PFSK-1 (cell line): ENCODE data around the gene SAA4.

ENCODE experiments used
- FOXP2 ChIP-seq: optimal IDR thresholded peaks from 2 replicates; pipeline ENCODE3; 2011; ENCODE audit warnings: borderline replicate concordance, control low read depth, inconsistent platforms; ENCODE audit not compliant: insufficient read depth; ENCODE audit errors: extremely low read length, extremely low read depth
- POLR2AphosphoS5 ChIP-seq: IDR thresholded peaks from 2 replicates; pipeline ENCODE4 v1.6.1; 2012; ENCODE audit warnings: low read depth, mild to moderate bottlenecking, control low read depth, low read length, moderate library complexity
- SIN3A ChIP-seq: IDR thresholded peaks from 2 replicates; pipeline ENCODE4 v1.6.1; 2012; ENCODE audit warnings: mild to moderate bottlenecking, low read length, moderate library complexity, borderline replicate concordance; ENCODE audit not compliant: insufficient read depth
- TAF1 ChIP-seq: IDR thresholded peaks from 2 replicates; pipeline ENCODE4 v1.6.1; 2012; ENCODE audit warnings: low read length, control low read depth, borderline replicate concordance; ENCODE audit not compliant: insufficient read depth
- TF ChIP-seq, protein P1 (sequence below), 2 experiments: IDR thresholded peaks; 2 replicates each; pipeline versions ENCODE4 v1.6.1 to v1.8.0; 2011 to 2012; ENCODE audit warnings: low read depth in 2 of 2, low read length in 2 of 2, control low read depth in 1 of 2, inconsistent platforms in 1 of 2, mild to moderate bottlenecking in 1 of 2, moderate library complexity in 1 of 2; ENCODE audit not compliant: insufficient read depth in 1 of 2

SAA4 gene

DNA sequence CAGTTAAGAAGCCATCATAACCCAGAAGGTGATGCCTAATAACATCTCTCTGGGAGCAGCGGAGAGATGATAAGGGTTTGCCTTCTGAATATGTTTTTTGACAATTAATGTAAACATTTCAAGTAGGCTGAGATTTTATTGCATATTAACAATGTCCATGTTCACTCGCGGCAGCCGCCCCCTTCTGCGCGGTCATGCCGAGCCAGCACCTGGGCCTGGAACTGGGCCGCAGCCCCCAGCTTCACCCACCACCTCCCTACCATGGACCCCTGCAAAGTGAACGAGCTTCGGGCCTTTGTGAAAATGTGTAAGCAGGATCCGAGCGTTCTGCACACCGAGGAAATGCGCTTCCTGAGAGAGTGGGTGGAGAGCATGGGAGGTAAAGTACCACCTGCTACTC is 25.1 kb upstream of the SAA4 start:
- TF ChIP-seq SIN3A (no peak), TAF1 (no peak), POLR2AphosphoS5 (no peak), FOXP2 (no peak)
- TF ChIP-seq, protein P1, sequence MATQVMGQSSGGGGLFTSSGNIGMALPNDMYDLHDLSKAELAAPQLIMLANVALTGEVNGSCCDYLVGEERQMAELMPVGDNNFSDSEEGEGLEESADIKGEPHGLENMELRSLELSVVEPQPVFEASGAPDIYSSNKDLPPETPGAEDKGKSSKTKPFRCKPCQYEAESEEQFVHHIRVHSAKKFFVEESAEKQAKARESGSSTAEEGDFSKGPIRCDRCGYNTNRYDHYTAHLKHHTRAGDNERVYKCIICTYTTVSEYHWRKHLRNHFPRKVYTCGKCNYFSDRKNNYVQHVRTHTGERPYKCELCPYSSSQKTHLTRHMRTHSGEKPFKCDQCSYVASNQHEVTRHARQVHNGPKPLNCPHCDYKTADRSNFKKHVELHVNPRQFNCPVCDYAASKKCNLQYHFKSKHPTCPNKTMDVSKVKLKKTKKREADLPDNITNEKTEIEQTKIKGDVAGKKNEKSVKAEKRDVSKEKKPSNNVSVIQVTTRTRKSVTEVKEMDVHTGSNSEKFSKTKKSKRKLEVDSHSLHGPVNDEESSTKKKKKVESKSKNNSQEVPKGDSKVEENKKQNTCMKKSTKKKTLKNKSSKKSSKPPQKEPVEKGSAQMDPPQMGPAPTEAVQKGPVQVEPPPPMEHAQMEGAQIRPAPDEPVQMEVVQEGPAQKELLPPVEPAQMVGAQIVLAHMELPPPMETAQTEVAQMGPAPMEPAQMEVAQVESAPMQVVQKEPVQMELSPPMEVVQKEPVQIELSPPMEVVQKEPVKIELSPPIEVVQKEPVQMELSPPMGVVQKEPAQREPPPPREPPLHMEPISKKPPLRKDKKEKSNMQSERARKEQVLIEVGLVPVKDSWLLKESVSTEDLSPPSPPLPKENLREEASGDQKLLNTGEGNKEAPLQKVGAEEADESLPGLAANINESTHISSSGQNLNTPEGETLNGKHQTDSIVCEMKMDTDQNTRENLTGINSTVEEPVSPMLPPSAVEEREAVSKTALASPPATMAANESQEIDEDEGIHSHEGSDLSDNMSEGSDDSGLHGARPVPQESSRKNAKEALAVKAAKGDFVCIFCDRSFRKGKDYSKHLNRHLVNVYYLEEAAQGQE (IDR thresholded peaks at IDR 0.05; ENCODE audit: insufficient read depth in 1 of 2, low read depth in 2 of 2, low read length in 2 of 2) = no peak

DNA sequence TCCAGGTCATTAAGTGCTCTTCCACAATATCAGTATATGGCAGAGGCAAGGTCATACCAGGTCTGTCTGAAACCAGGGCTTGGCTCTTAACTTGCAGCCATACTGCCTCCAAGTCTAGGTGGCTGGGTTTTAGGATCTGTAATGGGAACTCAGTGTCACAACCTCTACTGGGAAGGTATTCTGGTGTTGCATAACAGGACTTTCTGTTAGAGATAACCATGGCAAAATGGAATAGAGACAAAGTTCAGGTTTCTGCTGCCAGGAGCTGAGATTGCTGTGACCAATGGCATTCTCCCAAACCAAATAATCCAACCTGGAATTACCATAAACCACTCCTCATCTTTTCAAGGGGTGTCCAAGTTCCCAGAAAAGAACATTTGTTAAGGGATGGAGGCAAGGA is 22.7 kb upstream of the SAA4 start:
- TF ChIP-seq POLR2AphosphoS5 (no peak), FOXP2 (no peak), SIN3A (no peak), TAF1 (no peak)
- TF ChIP-seq, protein P1 (IDR thresholded peaks at IDR 0.05; ENCODE audit: insufficient read depth in 1 of 2, low read depth in 2 of 2, low read length in 2 of 2) = no peak

DNA sequence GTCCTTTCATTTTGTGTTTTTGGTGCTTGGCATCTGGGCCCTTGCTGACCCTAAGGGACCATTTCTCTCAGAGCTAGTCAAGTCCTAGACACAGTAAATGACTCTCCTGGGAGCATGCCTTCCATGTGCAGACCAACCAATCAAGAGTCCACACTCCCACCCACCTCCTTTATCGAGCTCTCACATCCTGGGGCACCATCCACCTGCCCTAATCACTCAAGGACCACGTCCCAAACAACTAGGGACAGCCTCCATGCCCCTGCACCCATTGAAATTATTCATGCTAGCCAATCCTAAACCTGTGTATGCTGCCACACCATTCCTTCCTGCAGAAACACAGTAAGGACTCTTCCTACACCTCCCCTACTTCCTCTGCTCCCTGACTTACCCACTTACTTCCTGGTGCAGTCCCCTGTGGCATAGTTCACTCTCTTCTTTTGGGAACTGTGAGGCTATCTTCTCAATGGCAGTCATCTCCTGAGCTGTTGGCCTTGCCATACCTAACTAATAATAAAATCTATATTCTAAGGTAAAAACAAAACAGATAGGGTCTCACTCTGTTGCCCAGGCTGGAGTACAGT is 18.3 kb upstream of the SAA4 start:
- no peak for TF ChIP-seq FOXP2

DNA sequence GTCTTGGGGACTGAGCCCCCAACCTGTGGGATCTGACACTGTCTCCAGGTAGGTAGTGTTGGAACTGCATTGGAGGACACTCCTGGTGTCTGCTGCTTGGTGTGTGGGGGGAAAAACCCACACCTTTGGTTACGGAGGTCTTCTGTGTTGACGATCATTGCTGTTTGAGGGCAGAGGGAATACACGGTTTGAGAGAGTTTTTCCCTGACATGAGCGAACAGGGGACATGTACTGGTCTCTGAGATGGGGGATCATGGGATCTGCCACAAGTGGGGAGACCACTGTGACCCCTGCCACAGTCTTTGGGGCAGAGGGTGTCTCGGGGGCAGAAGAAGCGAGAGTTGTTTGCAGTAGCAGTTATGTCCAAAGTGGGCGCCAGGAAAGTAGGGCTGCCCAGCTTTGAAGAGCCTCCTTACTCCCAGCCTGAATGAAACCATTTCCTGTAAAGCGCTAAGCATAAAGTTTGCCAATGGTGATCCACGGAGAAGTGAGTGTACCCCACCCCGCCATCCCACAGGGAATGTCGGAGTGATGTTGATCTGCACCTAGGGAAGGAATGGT is 17.3 kb upstream of the SAA4 start:
- TF ChIP-seq, protein P1 (IDR thresholded peaks at IDR 0.05; ENCODE audit: insufficient read depth in 1 of 2, low read depth in 2 of 2, low read length in 2 of 2) = no peak
- TF ChIP-seq TAF1 (no peak), POLR2AphosphoS5 (no peak), SIN3A (no peak), FOXP2 (no peak)

DNA sequence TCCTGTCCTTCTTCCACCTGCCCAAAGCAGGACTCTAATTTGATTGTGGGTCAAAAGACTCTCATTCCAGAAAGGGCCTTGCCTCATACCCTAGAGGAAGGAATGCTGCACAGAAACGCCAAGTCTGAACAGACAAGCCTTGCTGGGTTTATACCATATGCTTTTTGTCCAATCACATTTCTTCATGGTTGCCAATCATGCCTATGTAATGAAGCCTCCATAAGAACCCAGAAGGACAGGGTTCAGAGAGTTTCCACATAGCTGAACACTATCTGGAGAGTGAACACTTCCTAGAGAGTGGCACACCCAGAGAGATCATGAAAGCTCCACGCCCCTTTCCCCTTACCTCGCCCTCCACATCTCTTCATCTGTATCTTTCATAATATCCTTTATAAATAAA is 16.6 kb upstream of the SAA4 start:
- TF ChIP-seq, protein P1 (IDR thresholded peaks at IDR 0.05; ENCODE audit: insufficient read depth in 1 of 2, low read depth in 2 of 2, low read length in 2 of 2) = no peak
- TF ChIP-seq TAF1 (no peak), SIN3A (no peak), FOXP2 (no peak), POLR2AphosphoS5 (no peak)
